Activated T-cell treated with anti-CD3 and anti-CD28 coated beads, Interleukin-2, amount 50 U/mL, for 4 hours (primary cell): ENCODE data around the gene OR52N4. TPM values are rescaled to one million over a fixed set of nuclear protein-coding genes. Genes with fewer than 3 reads are reported as not detected.
"Not testable (repeated sequence)": the region's sequence is repeated elsewhere in the genome, so short reads cannot be mapped to it uniquely, and the experiment has no call there.

Experiments used
- ATAC-seq, 2 donors: fragments of 200-7000 bp; cut with Tn5 transposase; one replicate each; pipeline ENCODE4 v1.10.0; 2021
- DNase-seq: peaks from one replicate; pipeline ENCODE4 v3.0.0-alpha.2; 2020
- H3K27me3 Mint-ChIP-seq: one replicate; pipeline ENCODE4 v1.8.0; 2021; ENCODE audit warnings: low read depth, mixed read lengths
- H3K36me3 Mint-ChIP-seq: one replicate; pipeline ENCODE4 v1.8.0; 2022; ENCODE audit warnings: mixed read lengths; ENCODE audit not compliant: insufficient read depth
- H3K4me1 Mint-ChIP-seq: one replicate; pipeline ENCODE4 v1.8.0; 2021; ENCODE audit warnings: low read depth, mixed read lengths
- H3K4me3 Mint-ChIP-seq: one replicate; pipeline ENCODE4 v1.8.0; 2021; ENCODE audit warnings: mild to moderate bottlenecking, moderate library complexity, mixed read lengths
- H3K9me3 Mint-ChIP-seq: one replicate; pipeline ENCODE4 v1.8.0; 2021; ENCODE audit warnings: mixed read lengths
- total RNA-seq, 3 donors: library from RNA; stranded (reverse); gene quantifications; one replicate each; pipeline ENCODE4 v1.2.1, GENCODE V29; 2021

OR52N4 gene
- not detected for total RNA-seq

GRCh38 chr11:5753943-5754342, at the start of gene OR52N4:
TSS of gene OR52N4 (plus strand) at chr11:5754243. CDS start at chr11:5754741, 498 bp downstream.
- DNase-seq (no peak), ATAC-seq (no peak)
- H3K27me3 Mint-ChIP-seq = no peaks in the 10 kb centered on the region
- no peaks in the 10 kb centered on the region for H3K4me1 Mint-ChIP-seq
- no peaks in the 10 kb centered on the region for H3K9me3 Mint-ChIP-seq
- H3K36me3 Mint-ChIP-seq = peaks cover 2% of the 10 kb centered on the region
- no peak within 1 kb of the TSS for H3K4me3 Mint-ChIP-seq

- H3K27me3 Mint-ChIP-seq = no peaks in the 10 kb centered on the region
- peaks cover 48% of the 10 kb centered on the region for H3K36me3 Mint-ChIP-seq
- H3K4me3 Mint-ChIP-seq = no peak overlapping the region
- H3K9me3 Mint-ChIP-seq = no peaks in the 10 kb centered on the region
- DNase-seq (no peak), ATAC-seq (no peak)
- H3K4me1 Mint-ChIP-seq = peaks cover 37% of the 10 kb centered on the region
These were observed 48.4 kb upstream of the OR52N4 start for GRCh38 chr11:5705688-5706087.

- H3K4me1 Mint-ChIP-seq = peaks cover 2% of the 10 kb centered on the region
- peaks cover 18% of the 10 kb centered on the region for H3K36me3 Mint-ChIP-seq
- H3K27me3 Mint-ChIP-seq = no peaks in the 10 kb centered on the region
- H3K4me3 Mint-ChIP-seq = no peak overlapping the region
- H3K9me3 Mint-ChIP-seq = no peaks in the 10 kb centered on the region
- no peak for ATAC-seq
- DNase-seq = no peak
These were observed 41.5 kb upstream of the OR52N4 start for GRCh38 chr11:5712507-5712906.

GRCh38 chr11:5713695-5714094, 40.3 kb upstream of the OR52N4 start:
- peaks cover 11% of the 10 kb centered on the region for H3K36me3 Mint-ChIP-seq
- H3K9me3 Mint-ChIP-seq = peaks cover 5% of the 10 kb centered on the region
- peaks cover 2% of the 10 kb centered on the region for H3K4me1 Mint-ChIP-seq
- no peak for ATAC-seq
- DNase-seq = no peak
- no peak overlapping the region for H3K4me3 Mint-ChIP-seq
- no peaks in the 10 kb centered on the region for H3K27me3 Mint-ChIP-seq

GRCh38 chr11:5716518-5716917, 37.5 kb upstream of the OR52N4 start:
- not testable (repeated sequence) for H3K27me3 Mint-ChIP-seq, ATAC-seq, H3K4me1 Mint-ChIP-seq, H3K9me3 Mint-ChIP-seq, H3K4me3 Mint-ChIP-seq, DNase-seq
- peaks cover 15% of the 10 kb centered on the region for H3K36me3 Mint-ChIP-seq

GRCh38 chr11:5719703-5720495, 34.1 kb upstream of the OR52N4 start:
- H3K9me3 Mint-ChIP-seq = peaks cover 5% of the 10 kb centered on the region
- peaks cover 9% of the 10 kb centered on the region for H3K36me3 Mint-ChIP-seq

GRCh38 chr11:5722622-5723021, 31.4 kb upstream of the OR52N4 start:
- DNase-seq (no peak), ATAC-seq (no peak)
- H3K36me3 Mint-ChIP-seq = peaks cover 9% of the 10 kb centered on the region
- no peak overlapping the region for H3K4me3 Mint-ChIP-seq
- no peaks in the 10 kb centered on the region for H3K27me3 Mint-ChIP-seq
- peaks cover 5% of the 10 kb centered on the region for H3K9me3 Mint-ChIP-seq
- no peaks in the 10 kb centered on the region for H3K4me1 Mint-ChIP-seq

More at GRCh38 chr11:5719703-5720495, 34.1 kb upstream of the OR52N4 start:
- Mint-ChIP-seq H3K4me3 (no peak overlapping the region), H3K27me3 (no peaks in the 10 kb centered on the region), H3K4me1 (no peaks in the 10 kb centered on the region)
- ATAC-seq (no peak), DNase-seq (no peak)

- no peak overlapping the region for H3K4me3 Mint-ChIP-seq
- peaks cover 3% of the 10 kb centered on the region for H3K36me3 Mint-ChIP-seq
- no peaks in the 10 kb centered on the region for H3K4me1 Mint-ChIP-seq
- no peaks in the 10 kb centered on the region for H3K27me3 Mint-ChIP-seq
- no peak for DNase-seq
- no peaks in the 10 kb centered on the region for H3K9me3 Mint-ChIP-seq
- ATAC-seq = no peak
These were observed 27.7 kb upstream of the OR52N4 start for GRCh38 chr11:5726351-5726750.

- no peaks in the 10 kb centered on the region for H3K9me3 Mint-ChIP-seq
- H3K36me3 Mint-ChIP-seq = peaks cover 3% of the 10 kb centered on the region
- no peak for DNase-seq
- no peak for ATAC-seq
- H3K27me3 Mint-ChIP-seq = no peaks in the 10 kb centered on the region
- H3K4me1 Mint-ChIP-seq = no peaks in the 10 kb centered on the region
- H3K4me3 Mint-ChIP-seq = no peak overlapping the region
These were observed 26.4 kb upstream of the OR52N4 start for GRCh38 chr11:5727691-5728090.

- peaks cover 12% of the 10 kb centered on the region for H3K9me3 Mint-ChIP-seq
- H3K36me3 Mint-ChIP-seq = peaks cover 4% of the 10 kb centered on the region
- no peak for ATAC-seq
These were observed 17.6 kb upstream of the OR52N4 start, which contains the start of gene OR56B1 for GRCh38 chr11:5736396-5736795. TSS of gene OR56B1 (plus strand) at chr11:5736448. CDS start at chr11:5736517, 69 bp downstream.

GRCh38 chr11:5737091-5737490, 17.0 kb upstream of the OR52N4 start:
- Mint-ChIP-seq H3K4me1 (no peaks in the 10 kb centered on the region), H3K27me3 (peaks cover 6% of the 10 kb centered on the region), H3K9me3 (peaks cover 19% of the 10 kb centered on the region), H3K36me3 (peaks cover 4% of the 10 kb centered on the region), H3K4me3 (no peak overlapping the region)
- DNase-seq (no peak), ATAC-seq (no peak)

More at GRCh38 chr11:5736396-5736795, 17.6 kb upstream of the OR52N4 start, which contains the start of gene OR56B1:
- DNase-seq = no peak
- Mint-ChIP-seq H3K4me1 (no peaks in the 10 kb centered on the region), H3K4me3 (no peak within 1 kb of the TSS), H3K27me3 (peaks cover 6% of the 10 kb centered on the region)

- Mint-ChIP-seq H3K27me3 (peaks cover 6% of the 10 kb centered on the region), H3K4me3 (no peak overlapping the region), H3K9me3 (peaks cover 21% of the 10 kb centered on the region), H3K4me1 (no peaks in the 10 kb centered on the region), H3K36me3 (peaks cover 4% of the 10 kb centered on the region)
- DNase-seq (no peak), ATAC-seq (no peak)
These were observed 16.2 kb upstream of the OR52N4 start for GRCh38 chr11:5737670-5738392.

GRCh38 chr11:5738431-5738830, 15.6 kb upstream of the OR52N4 start:
- ATAC-seq (no peak), DNase-seq (no peak)
- peaks cover 4% of the 10 kb centered on the region for H3K36me3 Mint-ChIP-seq
- H3K4me1 Mint-ChIP-seq = no peaks in the 10 kb centered on the region
- peaks cover 6% of the 10 kb centered on the region for H3K27me3 Mint-ChIP-seq
- H3K4me3 Mint-ChIP-seq = no peak overlapping the region
- peaks cover 21% of the 10 kb centered on the region for H3K9me3 Mint-ChIP-seq

GRCh38 chr11:5746614-5747013, 7.4 kb upstream of the OR52N4 start:
- Mint-ChIP-seq H3K4me1 (no peaks in the 10 kb centered on the region), H3K36me3 (no peaks in the 10 kb centered on the region), H3K9me3 (peaks cover 7% of the 10 kb centered on the region), H3K4me3 (no peak overlapping the region), H3K27me3 (no peaks in the 10 kb centered on the region)
- no peak for DNase-seq
- ATAC-seq = no peak

GRCh38 chr11:5749836-5750235, 4.2 kb upstream of the OR52N4 start:
- H3K9me3 Mint-ChIP-seq = no peaks in the 10 kb centered on the region
- H3K27me3 Mint-ChIP-seq = no peaks in the 10 kb centered on the region
- no peaks in the 10 kb centered on the region for H3K4me1 Mint-ChIP-seq
- no peak for ATAC-seq
- H3K4me3 Mint-ChIP-seq = no peak overlapping the region
- no peak for DNase-seq
- no peaks in the 10 kb centered on the region for H3K36me3 Mint-ChIP-seq
